Measurements from ENCODE around the gene CCDC18. TPM values are rescaled to one million over a fixed set of nuclear protein-coding genes. Genes with fewer than 3 reads are reported as not detected.
A peak's percentile ranks its signal among the peaks of the same experiment; 100 is the strongest.

CCDC18 gene
- total RNA-seq, 1 experiment from 2014 or later, result 22.2 TPM

- no peak overlapping the region for H3K27ac Mint-ChIP-seq (ENCODE audit: low read depth, unreplicated experiment)
- peaks cover 5% of the 10 kb centered on the region for H3K9me3 Mint-ChIP-seq (ENCODE audit: unreplicated experiment)
- BruUV-seq (replicated peaks), result no TSS peak
- H3K27me3 Mint-ChIP-seq (ENCODE audit: insufficient read depth, unreplicated experiment), result no peaks in the 10 kb centered on the region
- POLR2A ChIA-PET, result interaction anchor here (1.0 kb wide), 1 partner anchor 125 kb away, joined by 4 read pairs; no protein-coding TSS in a partner anchor
- H3K4me1 Mint-ChIP-seq (ENCODE audit: insufficient read depth, unreplicated experiment), result no peaks in the 10 kb centered on the region
- intact Hi-C loops (cut with micrococcal nuclease), result no loop called here
- no peak for DNase-seq (ENCODE audit: unreplicated experiment)
- no peak overlapping the region for H3K4me3 Mint-ChIP-seq (ENCODE audit: unreplicated experiment)
- H3K36me3 Mint-ChIP-seq (ENCODE audit: insufficient read depth, unreplicated experiment), result peaks cover 16% of the 10 kb centered on the region
- CTCF ChIA-PET, result no interaction called here
- no peak for TF ChIP-seq CTCF (IDR thresholded peaks at IDR 0.05; ENCODE audit: unreplicated experiment)
Measured at GRCh38 chr1:93296555-93297154, 116.1 kb downstream of the CCDC18 start.

- no peak for DNase-seq (ENCODE audit: unreplicated experiment)
- CTCF ChIA-PET, result interaction anchor here (0.7 to 1.4 kb wide), 5 partner anchors 51 to 869 kb away, joined by 3 read pairs; no protein-coding TSS in a partner anchor
- POLR2A ChIA-PET, result interaction anchor here (1.5 to 1.6 kb wide), 2 partner anchors 44 to 142 kb away, joined by 3 to 5 read pairs; partner anchors contain the start of gene DR1
- H3K36me3 Mint-ChIP-seq (ENCODE audit: insufficient read depth, unreplicated experiment), result peaks cover 10% of the 10 kb centered on the region
- TF ChIP-seq CTCF (IDR thresholded peaks at IDR 0.05; ENCODE audit: unreplicated experiment), result no peak
- H3K4me3 Mint-ChIP-seq (ENCODE audit: unreplicated experiment), result no peak overlapping the region
- no peak overlapping the region for H3K27ac Mint-ChIP-seq (ENCODE audit: low read depth, unreplicated experiment)
- no peaks in the 10 kb centered on the region for H3K4me1 Mint-ChIP-seq (ENCODE audit: insufficient read depth, unreplicated experiment)
- no TSS peak for BruUV-seq (replicated peaks)
- no peaks in the 10 kb centered on the region for H3K27me3 Mint-ChIP-seq (ENCODE audit: insufficient read depth, unreplicated experiment)
- intact Hi-C loops (cut with micrococcal nuclease), result loop anchor here (10.0 kb wide), 2 partner anchors 264 to 324 kb away; no protein-coding TSS in a partner anchor
- H3K9me3 Mint-ChIP-seq (ENCODE audit: unreplicated experiment), result no peaks in the 10 kb centered on the region
Measured at GRCh38 chr1:93301131-93301530, 120.6 kb downstream of the CCDC18 start.

DNA sequence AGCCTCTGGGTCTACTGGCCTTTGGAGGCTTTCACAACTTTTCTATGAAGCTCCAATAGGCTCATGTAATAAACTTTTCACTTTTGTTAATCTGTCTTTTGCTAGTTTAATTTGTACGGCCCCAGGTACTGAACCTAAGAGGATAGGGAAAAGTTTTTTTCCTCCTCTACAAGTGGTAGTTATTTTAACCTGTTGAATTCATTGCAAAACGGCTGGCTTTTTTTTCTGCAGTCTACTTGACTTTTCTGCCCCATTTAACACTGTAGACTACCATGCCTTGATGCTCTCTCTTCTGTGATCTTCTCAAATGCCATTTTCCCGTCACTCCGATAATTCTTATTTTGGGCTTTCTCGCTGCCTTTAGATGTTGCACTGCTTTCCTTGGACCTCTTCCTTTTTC is 121.6 kb downstream of the CCDC18 start:
- no TSS peak for BruUV-seq (replicated peaks)
- POLR2A ChIA-PET, result interaction anchor here (0.7 to 1.5 kb wide), 2 partner anchors 25 to 43 kb away, joined by 3 to 5 read pairs; partner anchors contain the start of gene DR1
- TF ChIP-seq CTCF (IDR thresholded peaks at IDR 0.05; ENCODE audit: unreplicated experiment), result no peak
- Mint-ChIP-seq H3K27me3 (ENCODE audit: insufficient read depth, unreplicated experiment) (no peaks in the 10 kb centered on the region), H3K4me1 (ENCODE audit: insufficient read depth, unreplicated experiment) (no peaks in the 10 kb centered on the region), H3K36me3 (ENCODE audit: insufficient read depth, unreplicated experiment) (peaks cover 7% of the 10 kb centered on the region), H3K27ac (ENCODE audit: low read depth, unreplicated experiment) (no peak overlapping the region), H3K4me3 (ENCODE audit: unreplicated experiment) (no peak overlapping the region), H3K9me3 (ENCODE audit: unreplicated experiment) (no peaks in the 10 kb centered on the region)
- CTCF ChIA-PET, result interaction anchor here (0.7 to 1.4 kb wide), 2 partner anchors 132 to 868 kb away, joined by 3 read pairs; no protein-coding TSS in a partner anchor
- intact Hi-C loops (cut with micrococcal nuclease), result loop anchor here (10.0 kb wide), 2 partner anchors 263 to 323 kb away; no protein-coding TSS in a partner anchor
- DNase-seq (ENCODE audit: unreplicated experiment), result no peak

- no peak overlapping the region for H3K27ac Mint-ChIP-seq (ENCODE audit: low read depth, unreplicated experiment)
- no TSS peak for BruUV-seq (replicated peaks)
- intact Hi-C loops (cut with micrococcal nuclease), result loop anchor here (1.0 to 10.0 kb wide), 6 partner anchors 41 to 540 kb away; partner anchors contain the start of gene DR1
- no peaks in the 10 kb centered on the region for H3K9me3 Mint-ChIP-seq (ENCODE audit: unreplicated experiment)
- no peaks in the 10 kb centered on the region for H3K27me3 Mint-ChIP-seq (ENCODE audit: insufficient read depth, unreplicated experiment)
- ChIA-PET CTCF (interaction anchor here (0.6 to 3.1 kb wide), 50 partner anchors 10 to 570 kb away, joined by 3 to 24 read pairs (median 4); partner anchors contain the start of gene DR1), POLR2A (interaction anchor here (0.5 to 3.0 kb wide), 18 partner anchors 15 to 541 kb away, joined by 3 to 36 read pairs (median 4); partner anchors contain the start of genes DR1, FNBP1L and MTF2)
- H3K4me3 Mint-ChIP-seq (ENCODE audit: unreplicated experiment), result no peak overlapping the region
- H3K4me1 Mint-ChIP-seq (ENCODE audit: insufficient read depth, unreplicated experiment), result no peaks in the 10 kb centered on the region
- peak; percentile 80 for DNase-seq (ENCODE audit: unreplicated experiment)
- H3K36me3 Mint-ChIP-seq (ENCODE audit: insufficient read depth, unreplicated experiment), result peaks cover 4% of the 10 kb centered on the region
- peak; percentile 81 for TF ChIP-seq CTCF (IDR thresholded peaks at IDR 0.05; ENCODE audit: unreplicated experiment)
Measured at GRCh38 chr1:93304716-93305138, 124.2 kb downstream of the CCDC18 start.

All from MCF 10A (cell line).